ENCODE measurements around the gene IFT81. TPM values are rescaled to one million over a fixed set of nuclear protein-coding genes. Genes with fewer than 3 reads are reported as not detected.

The IFT81 gene
- total and polyA plus RNA-seq, 8 donors = 2.0 to 50.2 (median 6.9) TPM

- no peak for DNase-seq
- H3K4me3 ChIP-seq = peak overlapping the region; percentile 68 to 97 (median 94)
- peaks cover 0 to 21% (median 9%) of the 10 kb centered on the region in 4 donors for H3K4me1 ChIP-seq
- intact Hi-C loops (cut with DNase I; ENCODE audit: low total_unique reads) = no loop called here
- no peaks in the 10 kb centered on the region for H3K9me3 ChIP-seq
- no peak for TF ChIP-seq POLR2AphosphoS5 (IDR thresholded peaks at IDR 0.05)
- TF ChIP-seq CTCF (IDR thresholded peaks at IDR 0.05) = no peak
- TF ChIP-seq POLR2A (IDR thresholded peaks at IDR 0.05) = no peak
- TF ChIP-seq EP300 (IDR thresholded peaks at IDR 0.05) = no peak
- H3K27me3 ChIP-seq = no peaks in the 10 kb centered on the region
- H3K27ac ChIP-seq = peak overlapping the region in 1 of 5 donors; percentile 92
- peaks cover 0 to 10% (median 5%) of the 10 kb centered on the region in 4 donors for H3K36me3 ChIP-seq
- WGBS, 5 donors = 4 to 13% (median 6%) methylated on average over 7 to 29 of the region's 32 CpGs
Measured at GRCh38 chr12:110123919-110124268, 263 bp upstream of the IFT81 start.

GRCh38 chr12:110126557-110126956, 2.4 kb downstream of the IFT81 start:
- H3K27ac ChIP-seq = peak overlapping the region in 1 of 5 donors; percentile 94
- peaks cover 0 to 21% (median 9%) of the 10 kb centered on the region in 4 donors for H3K36me3 ChIP-seq
- no peak for DNase-seq
- TF ChIP-seq POLR2AphosphoS5 (IDR thresholded peaks at IDR 0.05) = no peak
- H3K4me3 ChIP-seq = no peak overlapping the region
- no peaks in the 10 kb centered on the region for H3K9me3 ChIP-seq
- no peaks in the 10 kb centered on the region for H3K27me3 ChIP-seq
- 76 to 95% (median 92%) methylated on average over 3 of the region's 3 CpGs for WGBS, 5 donors
- intact Hi-C loops (cut with DNase I; ENCODE audit: low total_unique reads) = no loop called here
- H3K4me1 ChIP-seq = peaks cover 0 to 22% (median 10%) of the 10 kb centered on the region in 4 donors

DNA sequence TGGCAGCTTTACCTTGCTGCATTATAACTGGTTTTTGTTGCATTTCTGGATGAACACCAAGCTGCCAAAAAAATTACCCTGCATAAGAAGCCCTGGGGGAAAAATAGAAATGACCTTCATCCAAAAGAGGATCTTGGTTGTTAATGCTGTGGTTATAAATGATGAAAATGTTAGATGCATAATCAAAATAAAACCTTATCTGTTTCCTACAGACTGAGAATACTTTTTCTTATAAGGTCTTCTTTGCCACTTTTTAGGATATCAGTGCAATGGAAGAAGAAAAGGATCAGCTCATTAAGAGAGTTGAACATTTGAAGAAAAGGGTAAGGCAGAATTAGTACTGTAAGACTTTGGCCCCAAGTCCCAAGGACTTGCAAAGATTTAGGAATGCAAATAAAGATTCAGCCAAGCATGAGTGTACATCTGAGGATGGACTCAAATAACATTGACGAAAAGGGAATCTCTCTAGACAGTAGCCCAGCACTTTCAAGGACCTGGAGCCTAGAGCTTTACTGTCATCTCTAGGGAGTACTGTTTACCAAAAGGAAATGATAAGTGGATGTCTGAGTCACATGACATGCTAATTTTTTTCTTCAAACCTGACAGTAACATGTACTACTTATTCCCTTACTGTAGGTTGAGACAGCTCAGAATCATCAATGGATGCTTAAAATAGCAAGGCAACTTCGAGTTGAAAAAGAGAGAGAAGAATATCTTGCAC, 10.7 kb downstream of the IFT81 start:
- TF ChIP-seq EP300 (IDR thresholded peaks at IDR 0.05) = no peak
- peak in 2 of 3 donors; percentile 33 to 40 for TF ChIP-seq POLR2AphosphoS5 (IDR thresholded peaks at IDR 0.05)
- TF ChIP-seq CTCF (IDR thresholded peaks at IDR 0.05) = no peak
- TF ChIP-seq POLR2A (IDR thresholded peaks at IDR 0.05) = no peak
- Histone ChIP-seq H3K27ac (peak overlapping the region in 4 of 5 donors; percentile 34 to 86 (median 54)), H3K4me1 (peaks cover 0 to 19% (median 7%) of the 10 kb centered on the region in 4 donors), H3K27me3 (no peaks in the 10 kb centered on the region), H3K4me3 (no peak overlapping the region), H3K9me3 (no peaks in the 10 kb centered on the region), H3K36me3 (peaks cover 0 to 53% (median 42%) of the 10 kb centered on the region in 4 donors)
- no peak for DNase-seq
- WGBS, 5 donors = 44 to 71% (median 57%) methylated on average over 2 of the region's 2 CpGs
- intact Hi-C loops (cut with DNase I; ENCODE audit: low total_unique reads) = no loop called here

DNA sequence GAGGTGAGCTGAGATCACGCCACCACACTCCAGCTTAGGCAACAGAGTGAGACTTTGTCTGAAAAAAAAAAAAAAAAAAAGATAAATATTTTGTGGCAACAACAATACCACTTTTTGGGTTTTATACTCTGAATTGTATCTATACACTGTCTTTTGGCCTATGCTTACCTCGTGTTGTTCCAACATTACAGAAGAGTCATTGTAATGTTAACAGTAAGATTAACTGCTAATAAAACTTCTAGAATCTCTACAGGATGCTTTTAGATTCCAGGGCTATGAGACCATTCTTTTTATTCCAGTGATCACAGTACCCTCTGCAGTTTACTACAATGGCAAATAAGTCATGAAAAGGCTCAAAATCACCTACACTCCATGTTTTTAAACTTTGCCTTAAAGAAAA, 11.6 kb downstream of the IFT81 start:
- Histone ChIP-seq H3K9me3 (no peaks in the 10 kb centered on the region), H3K27me3 (no peaks in the 10 kb centered on the region), H3K4me1 (peaks cover 0 to 19% (median 7%) of the 10 kb centered on the region in 4 donors), H3K4me3 (no peak overlapping the region), H3K27ac (peak overlapping the region in 4 of 5 donors; percentile 32 to 86 (median 54)), H3K36me3 (peaks cover 0 to 49% (median 42%) of the 10 kb centered on the region in 4 donors)
- WGBS, 5 donors = 77 to 87% (median 81%) methylated on average over 2 of the region's 2 CpGs
- TF ChIP-seq CTCF (IDR thresholded peaks at IDR 0.05) (no peak), EP300 (IDR thresholded peaks at IDR 0.05) (no peak), POLR2A (IDR thresholded peaks at IDR 0.05) (no peak), POLR2AphosphoS5 (IDR thresholded peaks at IDR 0.05) (no peak)
- no peak for DNase-seq
- intact Hi-C loops (cut with DNase I; ENCODE audit: low total_unique reads) = no loop called here

GRCh38 chr12:110137786-110138185, 13.6 kb downstream of the IFT81 start:
- intact Hi-C loops (cut with DNase I; ENCODE audit: low total_unique reads) = no loop called here
- Histone ChIP-seq H3K27ac (peak overlapping the region in 4 of 5 donors; percentile 56 to 86 (median 67)), H3K4me1 (peaks cover 0 to 27% (median 12%) of the 10 kb centered on the region in 4 donors), H3K9me3 (no peaks in the 10 kb centered on the region), H3K4me3 (no peak overlapping the region), H3K27me3 (no peaks in the 10 kb centered on the region), H3K36me3 (peaks cover 0 to 51% (median 35%) of the 10 kb centered on the region in 4 donors)
- TF ChIP-seq CTCF (IDR thresholded peaks at IDR 0.05) (no peak), EP300 (IDR thresholded peaks at IDR 0.05) (no peak), POLR2AphosphoS5 (IDR thresholded peaks at IDR 0.05) (peak in 2 of 3 donors; percentile 35 to 78), POLR2A (IDR thresholded peaks at IDR 0.05) (no peak)
- WGBS, 5 donors = 67 to 88% (median 77%) methylated on average over 3 of the region's 3 CpGs
- no peak for DNase-seq

All from stomach (tissue), 9 donors.